GM10248 (cell line): ENCODE results near the gene TLE2.

Experiments
- CTCF ChIA-PET: fragments of 300-600 bp; sonication (Branson Sonifier 250); formaldehyde crosslinking; extraction: SDS; loops from one replicate; lab custom pipeline; 2021; ENCODE audit warnings: antibody characterized with exemption; lab: Yijun Ruan, JAX
- POLR2A ChIA-PET: fragments of 350-650 bp; sonication (Branson Sonifier 250); formaldehyde crosslinking; extraction: SDS; loops from one replicate; lab custom pipeline; 2020; ENCODE audit warnings: antibody characterized with exemption; lab: Yijun Ruan, JAX
- DNase-seq: peaks from one replicate; pipeline ENCODE4 v3.0.0; 2012; ENCODE audit errors: extremely low spot score
- CTCF ChIP-seq: IDR thresholded peaks from 2 replicates; pipeline ENCODE4 v1.5.1; 2012; ENCODE audit warnings: mild to moderate bottlenecking, low read depth; ENCODE audit errors: extremely low read depth, missing control alignments, control extremely low read depth

TLE2 gene

DNA sequence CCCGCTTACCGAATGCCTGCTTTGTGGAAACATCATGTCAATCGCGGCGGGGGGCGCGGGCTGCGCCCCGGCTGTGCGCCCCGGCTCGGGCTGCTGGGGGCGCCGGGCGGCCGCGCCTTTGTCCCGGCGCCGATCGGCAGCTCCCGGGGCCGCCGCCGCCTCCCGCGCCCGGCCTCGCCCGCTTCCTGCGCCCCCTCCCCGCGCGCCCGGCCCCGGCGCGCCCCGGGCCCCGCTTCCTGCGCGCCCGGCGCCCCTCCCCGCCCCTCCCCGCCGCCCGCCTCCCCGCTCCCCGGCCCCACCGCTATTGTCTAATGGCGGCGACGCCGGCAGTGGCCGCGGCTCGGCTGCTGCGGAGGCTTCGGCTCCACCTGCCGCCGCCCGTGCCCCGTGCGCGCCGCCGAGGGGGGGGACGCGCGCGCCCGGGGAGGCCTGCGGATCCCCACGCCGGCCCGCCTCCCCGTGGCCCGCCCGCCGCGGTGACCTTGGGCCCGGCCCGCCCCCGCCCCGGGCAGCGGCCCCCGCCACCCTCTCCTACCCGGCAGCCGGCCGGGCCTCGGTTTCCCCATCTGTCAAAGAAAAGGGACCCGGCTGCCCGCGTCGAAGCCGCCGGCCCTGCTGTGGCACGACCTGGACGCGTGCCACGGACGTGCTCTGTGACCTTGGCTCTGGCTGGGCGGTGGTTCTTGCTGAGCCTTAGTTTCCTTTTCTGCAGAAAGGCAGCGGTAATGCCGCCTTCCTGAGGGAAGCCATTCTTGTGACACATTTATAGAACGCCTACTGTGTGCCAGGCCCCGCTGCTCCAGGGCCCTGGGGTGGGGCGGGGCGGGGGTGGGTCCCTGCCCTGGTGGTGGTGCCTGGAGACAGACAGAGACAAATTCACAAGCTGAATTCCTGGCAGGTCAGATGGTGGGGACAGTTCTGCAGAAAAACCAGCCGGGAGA lies 33.4 kb upstream of the TLE2 start, which contains the start of gene TLE5:
Gene TLE5, minus strand, starts transcription at position 331 of the 941 bp plus-strand sequence. Its CDS starts 295 bp downstream, at position 36.
- DNase-seq, result peak; percentile 86
- POLR2A ChIA-PET, result interaction anchor here (0.6 kb wide), 1 partner anchor 1687 kb away, joined by 5 read pairs; no protein-coding TSS in a partner anchor
- CTCF ChIA-PET, result interaction anchor here (1.0 to 4.3 kb wide), 3 partner anchors 13 to 112 kb away, joined by 3 to 23 read pairs (median 4); no protein-coding TSS in a partner anchor
- no peak for TF ChIP-seq CTCF

- peak; percentile 81 for DNase-seq
- peak; percentile 48 for TF ChIP-seq CTCF
- ChIA-PET POLR2A (interaction anchor here (0.6 kb wide), 1 partner anchor 1688 kb away, joined by 5 read pairs; no protein-coding TSS in a partner anchor), CTCF (interaction anchor here (1.0 to 4.3 kb wide), 7 partner anchors 8 to 111 kb away, joined by 3 to 23 read pairs (median 3); no protein-coding TSS in a partner anchor)
These were observed 32.4 kb upstream of the TLE2 start for GRCh38 chr19:3061182-3062161.

DNA sequence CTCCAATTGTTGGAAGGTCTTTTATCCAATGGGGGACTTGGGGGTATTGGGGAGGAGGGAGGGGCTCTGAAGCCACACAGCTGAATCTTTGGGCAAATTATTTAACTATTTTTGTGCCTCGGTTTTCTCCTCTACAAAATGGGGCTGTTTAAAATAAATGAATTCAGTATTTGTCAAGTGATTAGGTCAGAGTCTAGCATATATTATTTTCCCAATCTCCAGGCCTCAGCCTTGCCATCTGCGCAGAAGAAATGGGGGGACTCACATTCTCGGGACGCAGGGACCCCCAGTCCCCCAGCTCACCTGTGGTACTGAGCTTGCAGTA lies 31.7 kb upstream of the TLE2 start:
- POLR2A ChIA-PET, result no interaction called here
- CTCF ChIA-PET, result interaction anchor here (1.0 to 4.3 kb wide), 7 partner anchors 8 to 110 kb away, joined by 3 to 23 read pairs (median 3); no protein-coding TSS in a partner anchor
- TF ChIP-seq CTCF, result no peak
- no peak for DNase-seq

DNA sequence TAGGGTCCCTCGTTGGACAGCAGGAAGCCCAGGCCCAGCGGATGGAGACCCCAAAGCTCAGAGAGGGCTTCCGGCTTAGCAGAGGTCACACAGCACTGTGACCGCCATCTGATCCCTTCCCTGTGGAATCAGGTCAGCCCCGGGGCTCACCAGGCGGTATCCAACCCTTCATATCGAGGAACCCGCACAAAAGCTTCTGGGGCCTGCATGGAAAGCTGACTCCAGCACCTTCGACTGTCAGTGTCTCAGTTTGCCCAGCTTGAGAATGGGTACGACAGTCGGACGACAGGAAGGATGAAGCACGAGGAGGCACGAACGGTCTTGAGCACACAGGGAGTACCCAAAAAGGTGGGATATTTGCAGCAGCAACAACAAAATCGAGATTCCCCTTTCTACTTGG lies 30.6 kb upstream of the TLE2 start:
- DNase-seq, result no peak
- ChIA-PET POLR2A (no interaction called here), CTCF (interaction anchor here (1.3 to 4.3 kb wide), 2 partner anchors 16 to 22 kb away, joined by 3 to 23 read pairs; no protein-coding TSS in a partner anchor)
- TF ChIP-seq CTCF, result no peak

- no peak for DNase-seq
- no peak for TF ChIP-seq CTCF
- ChIA-PET POLR2A (interaction anchor here (0.5 kb wide), 1 partner anchor 496 kb away, joined by 3 read pairs; no protein-coding TSS in a partner anchor), CTCF (interaction anchor here (1.0 to 1.5 kb wide), 3 partner anchors 17 to 411 kb away, joined by 3 to 7 read pairs (median 3); no protein-coding TSS in a partner anchor)
These were observed 29.8 kb upstream of the TLE2 start for GRCh38 chr19:3058821-3059314.
